H54 (cell line): ENCODE results near the gene GPR151.

Experiments
- DNase-seq: peaks from one replicate; pipeline ENCODE4 v3.0.0; 2011; ENCODE audit warnings: low spot score, mixed read lengths; ENCODE audit not compliant: insufficient read length
- FAIRE-seq: peaks from 3 replicates; lab custom pipeline; 2011; peaks lifted over from hg19 to GRCh38; lab: Jason Lieb, UNC
- POLR2A ChIP-seq: IDR thresholded peaks from 2 replicates; pipeline ENCODE4 v1.6.1; 2011; ENCODE audit warnings: low read depth, mild to moderate bottlenecking, low read length

Gene GPR151

DNA sequence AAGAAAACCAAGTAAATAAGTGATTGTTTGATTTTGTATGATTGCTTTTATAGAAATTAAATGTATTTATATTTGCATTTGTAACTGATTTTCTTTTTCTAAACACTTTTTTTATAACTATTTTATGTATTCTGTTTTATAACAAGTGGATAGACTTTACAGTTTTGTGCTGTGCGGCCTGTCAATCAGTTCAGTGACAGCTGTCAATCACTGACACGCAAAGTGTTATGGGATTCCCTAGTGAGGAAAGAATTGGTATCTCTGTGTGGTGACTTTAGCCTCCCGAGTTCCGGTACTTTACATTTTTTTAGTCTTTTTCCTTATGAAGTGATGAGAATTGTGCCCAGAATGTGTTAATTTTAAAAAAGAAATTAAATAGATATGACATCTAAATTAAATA lies 16.3 kb downstream of the GPR151 start:
- no peak for TF ChIP-seq POLR2A
- DNase-seq (no peak), FAIRE-seq (peak; percentile 27)

DNA sequence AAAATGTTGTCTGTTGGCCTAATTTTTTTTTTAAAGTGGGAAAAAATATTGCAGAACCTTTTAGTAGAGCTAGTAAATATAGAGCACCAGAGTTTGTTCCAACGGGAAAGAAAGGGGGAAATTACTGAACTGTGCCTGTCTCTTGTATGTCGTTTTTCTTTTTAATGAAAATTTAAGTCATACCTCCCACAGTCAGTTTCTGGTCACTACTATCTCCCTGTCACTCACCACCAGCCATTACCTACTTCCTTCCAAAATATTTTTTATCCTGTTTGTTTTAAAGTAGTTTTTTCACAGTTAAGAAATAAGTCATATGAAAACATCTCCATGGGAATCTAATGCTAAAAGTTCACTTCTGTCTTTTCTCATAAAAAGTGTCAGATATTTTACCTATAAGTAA lies 21.3 kb downstream of the GPR151 start:
- DNase-seq (no peak), FAIRE-seq (no peak)
- TF ChIP-seq POLR2A: no peak

DNA sequence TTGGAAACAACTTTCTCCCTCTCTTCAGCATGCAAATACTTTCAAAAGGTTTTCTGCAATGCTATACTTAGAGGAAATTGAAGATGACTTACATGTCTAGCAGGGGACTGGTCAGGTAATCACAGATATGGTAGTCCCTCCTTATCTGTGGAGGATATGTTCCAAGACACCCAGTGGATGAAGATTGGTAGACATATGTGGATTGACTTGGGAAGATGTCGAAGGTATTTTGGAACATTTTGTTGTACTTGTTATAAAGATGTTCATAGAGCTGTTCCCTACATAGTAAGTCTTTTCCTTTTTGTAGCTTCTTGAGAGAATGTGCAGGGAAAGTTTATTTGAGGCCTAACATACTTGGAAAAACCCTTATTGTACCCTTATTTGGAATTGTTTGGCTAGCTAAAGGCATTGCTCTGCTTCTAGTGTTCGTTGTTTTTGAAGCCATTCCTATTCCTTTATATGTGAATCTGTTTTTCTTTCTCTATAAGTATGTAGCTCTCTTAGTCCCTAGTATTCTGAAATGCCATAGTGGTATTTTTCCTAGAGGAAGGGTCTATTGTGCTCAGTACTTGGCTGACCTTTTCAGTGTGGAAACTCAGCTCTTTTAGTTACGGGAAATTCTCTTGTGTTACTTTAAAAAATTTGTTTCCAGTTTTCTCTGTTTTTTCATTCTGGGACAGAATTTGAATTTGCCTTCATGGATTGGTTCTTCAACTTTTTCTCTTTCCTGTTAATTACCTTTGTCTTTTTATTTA lies 25.7 kb downstream of the GPR151 start:
- DNase-seq (no peak), FAIRE-seq (peak; percentile 95)
- TF ChIP-seq POLR2A: no peak

DNA sequence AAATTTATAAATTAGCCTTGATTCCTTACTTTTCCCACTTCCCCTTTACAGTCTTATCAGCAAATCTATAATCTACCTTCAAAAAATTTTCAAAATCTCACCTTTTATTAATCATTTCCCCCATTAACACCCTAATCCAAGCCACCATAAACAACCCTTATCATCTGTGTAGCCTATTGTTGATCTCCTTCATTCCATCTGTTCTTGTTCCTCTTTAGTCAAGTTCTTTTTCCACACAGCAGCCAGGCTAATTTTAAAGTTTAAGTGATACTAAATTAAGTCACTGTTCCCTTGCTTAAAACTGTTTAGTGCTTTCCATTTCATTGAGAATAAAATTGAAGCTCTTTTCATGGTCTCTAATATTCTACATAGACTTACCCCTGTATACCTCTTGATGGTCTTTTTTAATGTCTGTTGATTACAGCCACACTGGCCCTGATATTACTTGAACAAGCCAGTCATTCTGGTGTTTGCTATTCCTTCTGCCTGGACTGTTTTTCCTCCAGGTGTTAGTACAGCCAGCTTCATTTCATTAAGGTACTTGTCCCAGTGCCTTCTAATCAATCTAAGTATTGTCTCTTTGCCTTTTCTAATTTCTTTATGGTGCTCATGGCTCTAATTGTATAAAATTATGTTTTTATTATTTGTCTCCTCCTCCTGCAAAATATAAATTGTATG lies 31.1 kb downstream of the GPR151 start:
- DNase-seq (no peak), FAIRE-seq (peak; percentile 78)
- TF ChIP-seq POLR2A: no peak

DNA sequence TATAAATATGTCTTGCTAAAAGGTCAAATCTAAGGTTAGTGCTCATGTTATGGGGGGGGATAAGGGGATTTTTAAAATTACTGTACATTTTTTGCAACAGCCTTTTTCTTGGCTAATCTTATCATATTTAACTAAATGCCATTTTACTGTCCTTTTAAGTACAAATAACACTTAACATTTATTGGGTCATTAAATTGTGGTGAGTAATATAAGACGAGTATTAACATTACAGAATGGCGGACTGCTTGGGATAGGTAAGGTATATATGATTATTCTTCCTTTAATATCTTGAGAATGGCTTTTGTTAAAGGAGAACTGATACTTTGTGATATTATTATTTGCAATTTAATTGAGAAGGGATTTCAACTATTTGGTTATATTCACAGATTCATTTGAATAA lies 33.2 kb downstream of the GPR151 start:
- no peak for FAIRE-seq
- DNase-seq: no peak
- no peak for TF ChIP-seq POLR2A

DNA sequence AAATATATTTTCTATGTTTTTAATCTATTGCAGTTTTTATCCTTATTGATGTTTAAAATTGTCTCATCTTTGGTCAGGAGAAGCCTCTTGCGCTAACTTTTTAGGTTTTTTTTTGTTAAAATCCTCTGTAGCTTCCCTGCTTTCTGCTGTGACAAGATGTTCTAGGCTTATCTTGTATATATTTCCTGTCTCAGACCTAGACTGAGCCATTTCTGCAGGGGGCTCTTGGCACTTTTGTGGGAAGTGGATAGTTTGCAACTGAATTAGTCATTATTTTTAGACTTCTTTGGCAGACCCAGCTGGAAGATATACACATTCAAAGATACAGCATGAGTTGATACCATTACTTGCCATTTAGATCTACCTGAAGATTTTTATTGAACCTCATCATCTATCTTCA lies 40.1 kb downstream of the GPR151 start:
- FAIRE-seq (no peak), DNase-seq (no peak)
- TF ChIP-seq POLR2A: no peak

DNA sequence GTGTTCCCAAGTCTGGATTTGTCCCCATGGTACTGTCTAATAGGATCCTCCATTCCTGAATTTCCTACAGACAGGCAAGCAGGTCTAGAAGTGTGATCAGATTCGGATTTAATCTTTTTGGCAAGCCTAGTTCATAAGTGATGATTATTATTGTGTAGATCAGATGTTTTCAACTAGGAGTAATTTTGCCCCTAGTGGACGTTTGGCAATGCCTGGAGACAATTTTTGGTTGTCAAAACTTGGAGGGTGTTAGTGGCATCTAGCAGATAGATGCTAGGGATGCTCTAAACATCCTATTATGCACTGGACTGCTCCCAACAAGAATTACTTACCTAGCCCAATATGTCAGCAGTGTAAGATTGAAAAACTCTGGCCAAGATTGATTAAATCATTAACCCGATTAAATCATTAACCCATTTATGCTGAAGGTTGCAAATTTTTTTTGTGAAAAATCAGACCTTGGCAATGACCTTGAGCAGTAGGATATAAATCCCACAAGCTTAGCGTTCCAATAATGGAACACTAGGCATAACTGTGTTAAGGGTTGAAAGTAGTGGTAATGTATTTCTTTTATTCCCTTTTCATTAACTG lies 40.7 kb downstream of the GPR151 start:
- DNase-seq (no peak), FAIRE-seq (peak; percentile 75)

DNA sequence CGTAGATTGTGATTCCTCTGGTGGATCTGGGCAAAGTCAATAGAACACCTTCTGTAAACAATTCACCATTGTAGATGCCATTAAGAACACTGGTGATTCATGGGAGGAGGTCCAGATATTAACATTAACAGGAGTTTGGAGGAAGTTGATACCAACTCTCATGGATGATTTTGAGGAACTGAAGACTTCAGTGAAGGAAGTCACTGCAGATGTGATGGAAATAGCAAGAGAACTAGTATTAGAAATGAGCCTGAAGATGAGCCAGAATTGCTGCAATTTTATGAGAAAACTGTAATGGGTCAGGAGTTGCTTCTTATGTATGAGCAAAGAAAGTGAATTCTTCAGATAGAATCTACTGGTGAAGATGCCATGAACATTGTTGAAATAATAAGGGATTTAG lies 41.9 kb downstream of the GPR151 start:
- no peak for DNase-seq
- TF ChIP-seq POLR2A: no peak
- peak; percentile 33 for FAIRE-seq

More for the DNA sequence above, 40.7 kb downstream of the GPR151 start:
- TF ChIP-seq POLR2A: no peak

DNA sequence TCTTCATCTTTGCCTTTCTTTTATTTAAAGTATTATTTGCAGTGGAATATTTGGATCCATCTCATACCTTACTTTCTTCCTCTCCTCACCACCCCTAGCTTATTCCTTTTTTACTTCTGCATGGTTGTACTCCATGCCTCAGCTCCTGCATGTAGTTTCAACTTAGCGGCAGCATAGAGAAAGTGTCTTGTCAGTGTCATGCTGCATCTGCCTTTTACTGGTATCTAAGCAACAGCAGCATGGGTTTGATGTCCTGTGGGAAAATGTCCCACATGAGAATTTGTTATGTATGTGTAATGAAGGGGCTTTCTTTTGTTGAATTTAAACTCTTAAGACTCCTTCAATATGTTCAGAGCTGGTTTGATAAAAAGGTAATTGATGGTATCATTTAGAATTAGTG lies 48.2 kb downstream of the GPR151 start:
- FAIRE-seq: no peak

DNA sequence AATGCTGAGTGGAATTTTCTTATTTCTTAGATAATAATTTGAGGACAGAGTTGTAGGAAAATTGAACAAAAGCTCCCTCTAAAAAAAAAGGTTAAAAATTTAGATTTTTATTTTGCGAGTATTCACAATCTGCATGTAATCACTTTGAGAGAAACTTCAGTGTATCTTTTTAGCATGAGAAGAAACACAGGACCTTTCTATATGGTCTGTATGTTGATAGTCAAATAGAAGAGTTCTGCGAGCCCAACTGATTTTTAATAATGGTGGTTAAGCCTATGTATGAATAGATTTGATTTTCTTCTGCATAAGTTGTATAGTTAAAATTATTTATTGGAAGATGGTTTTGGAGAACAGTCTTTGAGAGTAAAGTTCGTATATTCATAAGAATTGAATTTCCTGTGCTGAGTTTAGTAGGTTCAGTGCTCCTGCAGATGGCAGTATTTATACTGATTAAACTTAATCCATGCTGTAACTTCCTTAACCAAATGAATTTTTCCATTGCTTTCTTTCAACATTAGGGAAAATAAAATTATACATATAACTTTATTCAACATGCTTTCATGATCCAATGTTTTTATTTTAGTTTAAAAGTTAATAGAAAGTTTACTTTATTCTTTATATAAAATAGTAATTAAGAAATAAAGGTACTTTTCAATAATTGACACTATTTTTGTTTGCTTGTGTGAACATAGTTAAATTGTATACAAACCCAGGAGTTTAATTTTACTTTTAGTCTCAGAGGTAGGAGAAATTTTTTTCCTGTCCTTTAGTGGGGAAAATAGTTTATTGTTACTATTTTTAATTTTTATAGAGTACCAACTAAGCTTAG lies 49.3 kb downstream of the GPR151 start:
- no peak for TF ChIP-seq POLR2A
- DNase-seq (no peak), FAIRE-seq (peak; percentile 95)

More for the DNA sequence above, 48.2 kb downstream of the GPR151 start:
- TF ChIP-seq POLR2A: no peak
- no peak for DNase-seq

DNA sequence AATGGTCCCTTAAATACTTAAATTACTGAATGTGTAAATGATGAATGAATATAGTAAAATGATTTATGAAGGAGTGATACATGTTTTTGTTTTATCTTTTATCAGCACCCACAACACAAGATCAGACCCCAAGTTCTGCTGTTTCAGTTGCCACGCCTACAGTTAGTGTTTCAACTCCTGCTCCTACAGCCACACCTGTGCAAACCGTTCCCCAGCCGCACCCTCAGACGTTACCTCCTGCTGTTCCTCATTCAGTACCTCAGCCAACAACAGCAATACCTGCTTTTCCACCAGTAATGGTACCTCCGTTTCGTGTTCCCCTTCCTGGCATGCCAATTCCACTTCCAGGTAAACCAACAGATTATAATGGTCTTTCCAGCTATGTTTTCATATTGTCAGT lies 52.5 kb downstream of the GPR151 start:
- TF ChIP-seq POLR2A: no peak
- no peak for DNase-seq
- FAIRE-seq: no peak
